Stimulated activated CD4-positive, alpha-beta T cell treated with anti-CD3 and anti-CD28 coated beads, Interleukin-1b, Interleukin-23, amount 100 ng/mL, for 4 hours (primary cell): ENCODE measurements around the gene SPPL3.

ENCODE experiments used
- DNase-seq, 2 donors: peaks; one replicate each; pipeline ENCODE4 v3.0.0-alpha.2; 2020; ENCODE audit warnings: low read depth in 2 of 2

SPPL3 gene

GRCh38 chr12:120874547-120875245 is 29.5 kb downstream of the SPPL3 start:
- DNase-seq: no peak

- no peak for DNase-seq
Observed at GRCh38 chr12:120873226-120873625, 30.9 kb downstream of the SPPL3 start.

GRCh38 chr12:120872487-120872886 is 31.7 kb downstream of the SPPL3 start:
- no peak for DNase-seq

GRCh38 chr12:120870415-120870814 is 33.7 kb downstream of the SPPL3 start:
- DNase-seq: no peak

- DNase-seq: no peak
Observed at GRCh38 chr12:120869376-120869775, 34.8 kb downstream of the SPPL3 start.

- no peak for DNase-seq
Observed at GRCh38 chr12:120866108-120866507, 38.0 kb downstream of the SPPL3 start.

- no peak for DNase-seq
Observed at GRCh38 chr12:120865098-120865497, 39.1 kb downstream of the SPPL3 start.

GRCh38 chr12:120862664-120863063 is 41.5 kb downstream of the SPPL3 start:
- DNase-seq: no peak

- DNase-seq: no peak
Observed at GRCh38 chr12:120861074-120861795, 42.9 kb downstream of the SPPL3 start.

- no peak for DNase-seq
Observed at GRCh38 chr12:120858306-120859088, 45.7 kb downstream of the SPPL3 start.

- no peak for DNase-seq
Observed at GRCh38 chr12:120856980-120857379, 47.2 kb downstream of the SPPL3 start.

GRCh38 chr12:120855823-120856588 is 48.2 kb downstream of the SPPL3 start:
- DNase-seq: no peak

- no peak for DNase-seq
Observed at GRCh38 chr12:120854804-120855203, 49.4 kb downstream of the SPPL3 start.

- DNase-seq: no peak
Observed at GRCh38 chr12:120853188-120853587, 51.0 kb downstream of the SPPL3 start.

GRCh38 chr12:120851944-120852343 is 52.2 kb downstream of the SPPL3 start:
- no peak for DNase-seq

- no peak for DNase-seq
Observed at GRCh38 chr12:120851444-120851843, 52.7 kb downstream of the SPPL3 start.

GRCh38 chr12:120849765-120850164 is 54.4 kb downstream of the SPPL3 start:
- no peak for DNase-seq

GRCh38 chr12:120847814-120848213 is 56.3 kb downstream of the SPPL3 start:
- no peak for DNase-seq

- DNase-seq: no peak
Observed at GRCh38 chr12:120847392-120847791, 56.8 kb downstream of the SPPL3 start.

GRCh38 chr12:120846721-120847120 is 57.4 kb downstream of the SPPL3 start:
- no peak for DNase-seq

GRCh38 chr12:120845696-120846095 is 58.5 kb downstream of the SPPL3 start:
- no peak for DNase-seq
